Measurements from ENCODE around the gene NTN3. TPM values are rescaled to one million over a fixed set of nuclear protein-coding genes. Genes with fewer than 3 reads are reported as not detected.

Gene NTN3
- polyA plus RNA-seq, 1 of the 3 experiments (the other 2 are of a cell fraction), result 0.28 TPM

DNA sequence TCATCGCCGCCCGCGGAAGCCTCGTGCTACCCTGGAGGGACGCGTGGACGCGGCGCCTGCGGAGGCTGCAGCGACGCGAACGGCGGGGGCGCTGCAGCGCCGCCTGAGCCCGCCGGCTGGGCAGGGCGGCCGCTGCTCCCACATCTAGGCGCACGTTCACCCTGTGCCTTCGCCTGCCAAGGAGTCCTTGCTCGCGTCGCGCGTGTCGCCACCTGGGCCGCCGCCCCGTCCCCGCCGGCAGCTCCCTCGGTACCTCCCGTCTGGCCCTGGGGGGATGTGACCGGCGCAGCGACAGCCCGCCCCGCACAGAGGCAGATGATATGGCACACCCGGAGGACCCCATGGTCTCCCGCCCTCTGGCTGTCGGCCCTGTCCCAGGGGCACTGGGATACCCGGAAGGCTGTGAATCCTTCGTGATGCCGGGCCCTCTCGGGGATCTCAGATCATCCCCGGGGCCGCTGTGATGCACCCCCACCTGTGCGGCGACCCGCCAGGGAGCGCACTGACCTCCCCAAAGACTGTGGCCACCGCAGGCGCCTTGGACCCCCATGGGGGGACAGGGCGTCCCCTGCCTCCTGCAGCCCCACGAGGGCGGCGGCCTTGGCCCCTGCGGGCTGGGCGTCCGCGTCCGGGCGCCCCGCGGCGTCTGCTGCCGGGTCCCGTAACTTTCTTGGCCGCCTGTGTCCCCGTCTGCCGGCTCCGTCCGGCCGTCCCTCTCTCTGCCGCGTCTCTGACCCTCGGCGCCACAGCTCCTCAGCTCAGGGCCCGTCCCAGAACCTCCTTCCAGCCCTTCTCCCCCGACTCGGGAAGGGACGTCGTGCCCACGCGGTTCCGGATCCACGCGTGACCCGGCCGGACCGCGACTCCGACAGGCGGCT lies 3.1 kb downstream of the NTN3 start:
- peak; percentile 79 for DNase-seq
- H2AFZ ChIP-seq (ENCODE audit: low read depth), result peak overlapping the region; percentile 82
- H3K27ac ChIP-seq (ENCODE audit: low read depth in 2 of 2, low read length in 1 of 2), result peak overlapping the region; percentile 38 to 89; a peak in 3 of 4 replicates
- H3F3A ChIP-seq (replicated peaks; ENCODE audit: insufficient read depth), result peaks cover 13% of the 10 kb centered on the region
- under 1% methylated on average over 26 of the region's 100 CpGs for WGBS (ENCODE audit: low lambda C conversion rate)
- POLR2A ChIA-PET, result interaction anchor here (0.6 to 1.4 kb wide), 4 partner anchors 9 to 452 kb away, joined by 4 to 6 read pairs (median 5); no protein-coding TSS in a partner anchor
- H3K36me3 ChIP-seq (replicated peaks in 1 of 2; ENCODE audit: control insufficient read depth in 1 of 2, insufficient read depth in 2 of 2, low read length in 1 of 2), result no peaks in the 10 kb centered on the region
- no peaks in the 10 kb centered on the region for H3K9me3 ChIP-seq
- H3K4me1 ChIP-seq (ENCODE audit: control insufficient read depth in 1 of 2, insufficient read depth in 2 of 2, low read depth in 1 of 2, low read length in 1 of 2), result peaks cover 0 to 62% of the 10 kb centered on the region in 2 experiments; a peak in 3 of 4 replicates
- H3K79me2 ChIP-seq (ENCODE audit: insufficient read depth), result peaks cover 18% of the 10 kb centered on the region
- H3K9ac ChIP-seq, result peak overlapping the region; percentile 65
- H3K27me3 ChIP-seq (ENCODE audit: insufficient read depth), result no peaks in the 10 kb centered on the region
- peak overlapping the region; percentile 100 for H3K4me2 ChIP-seq
- peak overlapping the region; percentile 79 to 89 for H3K4me3 ChIP-seq (ENCODE audit: low read depth in 2 of 2, low read length in 1 of 2)
- H4K20me1 ChIP-seq (ENCODE audit: insufficient read depth), result no peaks in the 10 kb centered on the region
- H3K9me2 ChIP-seq, result no peaks in the 10 kb centered on the region
- CTCF ChIA-PET, result interaction anchor here (0.8 to 2.4 kb wide), 11 partner anchors 9 to 50 kb away, joined by 3 to 11 read pairs (median 4); partner anchors contain the start of gene TEDC2
- TF ChIP-seq SIN3A (IDR thresholded peaks at IDR 0.05; ENCODE audit: borderline replicate concordance, low read depth, low read length) (no peak), NFIC (IDR thresholded peaks at IDR 0.05; ENCODE audit: borderline replicate concordance) (no peak), EP300 (IDR thresholded peaks at IDR 0.05; ENCODE audit: borderline replicate concordance in 1 of 2, low read depth in 1 of 2, low read length in 1 of 2) (no peak), ELF1 (IDR thresholded peaks at IDR 0.05) (no peak), TEAD4 (IDR thresholded peaks at IDR 0.05; ENCODE audit: borderline replicate concordance, insufficient read depth) (no peak), FOSL2 (IDR thresholded peaks at IDR 0.05; ENCODE audit: borderline replicate concordance, low read depth) (no peak), YY1 (IDR thresholded peaks at IDR 0.05; ENCODE audit: low read depth) (no peak), TCF12 (IDR thresholded peaks at IDR 0.05) (no peak), CHD2 (IDR thresholded peaks at IDR 0.05; ENCODE audit: low read length, partially characterized antibody) (no peak), EZH2phosphoT487 (IDR thresholded peaks at IDR 0.05; ENCODE audit: borderline replicate concordance, low read depth) (no peak), NRF1 (IDR thresholded peaks at IDR 0.05; ENCODE audit: low read depth, low read length) (no peak), TAF1 (IDR thresholded peaks at IDR 0.05; ENCODE audit: borderline replicate concordance, low read depth, low read length) (no peak)
- TF ChIP-seq, protein P1, sequence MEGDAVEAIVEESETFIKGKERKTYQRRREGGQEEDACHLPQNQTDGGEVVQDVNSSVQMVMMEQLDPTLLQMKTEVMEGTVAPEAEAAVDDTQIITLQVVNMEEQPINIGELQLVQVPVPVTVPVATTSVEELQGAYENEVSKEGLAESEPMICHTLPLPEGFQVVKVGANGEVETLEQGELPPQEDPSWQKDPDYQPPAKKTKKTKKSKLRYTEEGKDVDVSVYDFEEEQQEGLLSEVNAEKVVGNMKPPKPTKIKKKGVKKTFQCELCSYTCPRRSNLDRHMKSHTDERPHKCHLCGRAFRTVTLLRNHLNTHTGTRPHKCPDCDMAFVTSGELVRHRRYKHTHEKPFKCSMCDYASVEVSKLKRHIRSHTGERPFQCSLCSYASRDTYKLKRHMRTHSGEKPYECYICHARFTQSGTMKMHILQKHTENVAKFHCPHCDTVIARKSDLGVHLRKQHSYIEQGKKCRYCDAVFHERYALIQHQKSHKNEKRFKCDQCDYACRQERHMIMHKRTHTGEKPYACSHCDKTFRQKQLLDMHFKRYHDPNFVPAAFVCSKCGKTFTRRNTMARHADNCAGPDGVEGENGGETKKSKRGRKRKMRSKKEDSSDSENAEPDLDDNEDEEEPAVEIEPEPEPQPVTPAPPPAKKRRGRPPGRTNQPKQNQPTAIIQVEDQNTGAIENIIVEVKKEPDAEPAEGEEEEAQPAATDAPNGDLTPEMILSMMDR (IDR thresholded peaks at IDR 0.05), result peak; percentile 34
- TF ChIP-seq, protein P2, sequence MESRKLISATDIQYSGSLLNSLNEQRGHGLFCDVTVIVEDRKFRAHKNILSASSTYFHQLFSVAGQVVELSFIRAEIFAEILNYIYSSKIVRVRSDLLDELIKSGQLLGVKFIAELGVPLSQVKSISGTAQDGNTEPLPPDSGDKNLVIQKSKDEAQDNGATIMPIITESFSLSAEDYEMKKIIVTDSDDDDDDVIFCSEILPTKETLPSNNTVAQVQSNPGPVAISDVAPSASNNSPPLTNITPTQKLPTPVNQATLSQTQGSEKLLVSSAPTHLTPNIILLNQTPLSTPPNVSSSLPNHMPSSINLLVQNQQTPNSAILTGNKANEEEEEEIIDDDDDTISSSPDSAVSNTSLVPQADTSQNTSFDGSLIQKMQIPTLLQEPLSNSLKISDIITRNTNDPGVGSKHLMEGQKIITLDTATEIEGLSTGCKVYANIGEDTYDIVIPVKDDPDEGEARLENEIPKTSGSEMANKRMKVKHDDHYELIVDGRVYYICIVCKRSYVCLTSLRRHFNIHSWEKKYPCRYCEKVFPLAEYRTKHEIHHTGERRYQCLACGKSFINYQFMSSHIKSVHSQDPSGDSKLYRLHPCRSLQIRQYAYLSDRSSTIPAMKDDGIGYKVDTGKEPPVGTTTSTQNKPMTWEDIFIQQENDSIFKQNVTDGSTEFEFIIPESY (IDR thresholded peaks at IDR 0.05; ENCODE audit: borderline replicate concordance, low read depth), result no peak
- TF ChIP-seq, protein P3, sequence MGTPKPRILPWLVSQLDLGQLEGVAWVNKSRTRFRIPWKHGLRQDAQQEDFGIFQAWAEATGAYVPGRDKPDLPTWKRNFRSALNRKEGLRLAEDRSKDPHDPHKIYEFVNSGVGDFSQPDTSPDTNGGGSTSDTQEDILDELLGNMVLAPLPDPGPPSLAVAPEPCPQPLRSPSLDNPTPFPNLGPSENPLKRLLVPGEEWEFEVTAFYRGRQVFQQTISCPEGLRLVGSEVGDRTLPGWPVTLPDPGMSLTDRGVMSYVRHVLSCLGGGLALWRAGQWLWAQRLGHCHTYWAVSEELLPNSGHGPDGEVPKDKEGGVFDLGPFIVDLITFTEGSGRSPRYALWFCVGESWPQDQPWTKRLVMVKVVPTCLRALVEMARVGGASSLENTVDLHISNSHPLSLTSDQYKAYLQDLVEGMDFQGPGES (IDR thresholded peaks at IDR 0.05; ENCODE audit: low read depth, low read length), result no peak
- TF ChIP-seq, protein P4, sequence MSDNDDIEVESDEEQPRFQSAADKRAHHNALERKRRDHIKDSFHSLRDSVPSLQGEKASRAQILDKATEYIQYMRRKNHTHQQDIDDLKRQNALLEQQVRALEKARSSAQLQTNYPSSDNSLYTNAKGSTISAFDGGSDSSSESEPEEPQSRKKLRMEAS (IDR thresholded peaks at IDR 0.05; ENCODE audit: low read depth), result peak; percentile 74; the same call in 1 of the 2 replicates
- TF ChIP-seq, protein P5, sequence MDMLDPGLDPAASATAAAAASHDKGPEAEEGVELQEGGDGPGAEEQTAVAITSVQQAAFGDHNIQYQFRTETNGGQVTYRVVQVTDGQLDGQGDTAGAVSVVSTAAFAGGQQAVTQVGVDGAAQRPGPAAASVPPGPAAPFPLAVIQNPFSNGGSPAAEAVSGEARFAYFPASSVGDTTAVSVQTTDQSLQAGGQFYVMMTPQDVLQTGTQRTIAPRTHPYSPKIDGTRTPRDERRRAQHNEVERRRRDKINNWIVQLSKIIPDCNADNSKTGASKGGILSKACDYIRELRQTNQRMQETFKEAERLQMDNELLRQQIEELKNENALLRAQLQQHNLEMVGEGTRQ (IDR thresholded peaks at IDR 0.05; ENCODE audit: borderline replicate concordance, low read depth, low read length), result no peak
- TF ChIP-seq, protein P6, sequence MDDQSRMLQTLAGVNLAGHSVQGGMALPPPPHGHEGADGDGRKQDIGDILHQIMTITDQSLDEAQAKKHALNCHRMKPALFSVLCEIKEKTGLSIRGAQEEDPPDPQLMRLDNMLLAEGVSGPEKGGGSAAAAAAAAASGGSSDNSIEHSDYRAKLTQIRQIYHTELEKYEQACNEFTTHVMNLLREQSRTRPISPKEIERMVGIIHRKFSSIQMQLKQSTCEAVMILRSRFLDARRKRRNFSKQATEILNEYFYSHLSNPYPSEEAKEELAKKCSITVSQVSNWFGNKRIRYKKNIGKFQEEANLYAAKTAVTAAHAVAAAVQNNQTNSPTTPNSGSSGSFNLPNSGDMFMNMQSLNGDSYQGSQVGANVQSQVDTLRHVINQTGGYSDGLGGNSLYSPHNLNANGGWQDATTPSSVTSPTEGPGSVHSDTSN (IDR thresholded peaks at IDR 0.05), result no peak
- TF ChIP-seq, protein P7, sequence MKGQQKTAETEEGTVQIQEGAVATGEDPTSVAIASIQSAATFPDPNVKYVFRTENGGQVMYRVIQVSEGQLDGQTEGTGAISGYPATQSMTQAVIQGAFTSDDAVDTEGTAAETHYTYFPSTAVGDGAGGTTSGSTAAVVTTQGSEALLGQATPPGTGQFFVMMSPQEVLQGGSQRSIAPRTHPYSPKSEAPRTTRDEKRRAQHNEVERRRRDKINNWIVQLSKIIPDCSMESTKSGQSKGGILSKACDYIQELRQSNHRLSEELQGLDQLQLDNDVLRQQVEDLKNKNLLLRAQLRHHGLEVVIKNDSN (IDR thresholded peaks at IDR 0.05; ENCODE audit: borderline replicate concordance, low read depth), result no peak
